ENCODE data around the gene EXOSC10. TPM values are rescaled to one million over a fixed set of nuclear protein-coding genes. Genes with fewer than 3 reads are reported as not detected.

EXOSC10 gene
- total RNA-seq, 1 donor from 2014 or later: 62.6 TPM

- TF ChIP-seq POLR2AphosphoS5 (IDR thresholded peaks at IDR 0.05; ENCODE audit: insufficient read depth in 1 of 2, low read depth in 1 of 2) (no peak), CTCF (IDR thresholded peaks at IDR 0.05) (no peak), POLR2A (IDR thresholded peaks at IDR 0.05) (no peak)
- Histone ChIP-seq H3K9me3 (no peaks in the 10 kb centered on the region), H3K27ac (no peak overlapping the region), H3K4me3 (no peak overlapping the region), H3K4me1 (peaks cover 14% of the 10 kb centered on the region), H3K27me3 (no peaks in the 10 kb centered on the region), H3K36me3 (peaks cover 0 to 71% of the 10 kb centered on the region in 2 donors)
- intact Hi-C loops (cut with DNase I): no loop called here
- no peak for DNase-seq (ENCODE audit: extremely low spot score in 2 of 2)
Observed at GRCh38 chr1:11129649-11130390, 30.2 kb upstream of the EXOSC10 start.

GRCh38 chr1:11126569-11126968 is 26.9 kb upstream of the EXOSC10 start:
- Histone ChIP-seq H3K27me3 (no peaks in the 10 kb centered on the region), H3K4me3 (no peak overlapping the region), H3K36me3 (peaks cover 0 to 93% of the 10 kb centered on the region in 2 donors), H3K27ac (no peak overlapping the region), H3K4me1 (no peaks in the 10 kb centered on the region), H3K9me3 (no peaks in the 10 kb centered on the region)
- no peak for DNase-seq (ENCODE audit: extremely low spot score in 2 of 2)
- intact Hi-C loops (cut with DNase I): no loop called here
- TF ChIP-seq CTCF (IDR thresholded peaks at IDR 0.05) (no peak), POLR2A (IDR thresholded peaks at IDR 0.05) (no peak), POLR2AphosphoS5 (IDR thresholded peaks at IDR 0.05; ENCODE audit: insufficient read depth in 1 of 2, low read depth in 1 of 2) (no peak)

- H3K27me3 ChIP-seq: no peaks in the 10 kb centered on the region
- intact Hi-C loops (cut with DNase I): no loop called here
- H3K9me3 ChIP-seq: no peaks in the 10 kb centered on the region
- no peak overlapping the region for H3K4me3 ChIP-seq
- DNase-seq (ENCODE audit: extremely low spot score in 2 of 2): no peak
- no peak overlapping the region for H3K27ac ChIP-seq
- peaks cover 0 to 98% of the 10 kb centered on the region in 2 donors for H3K36me3 ChIP-seq
- TF ChIP-seq POLR2A (IDR thresholded peaks at IDR 0.05) (no peak), POLR2AphosphoS5 (IDR thresholded peaks at IDR 0.05; ENCODE audit: insufficient read depth in 1 of 2, low read depth in 1 of 2) (no peak), CTCF (IDR thresholded peaks at IDR 0.05) (no peak)
- H3K4me1 ChIP-seq: no peaks in the 10 kb centered on the region
Observed at GRCh38 chr1:11125931-11126330, 26.3 kb upstream of the EXOSC10 start.

GRCh38 chr1:11124965-11125364 is 25.3 kb upstream of the EXOSC10 start:
- Histone ChIP-seq H3K27me3 (no peaks in the 10 kb centered on the region), H3K27ac (no peak overlapping the region), H3K4me1 (no peaks in the 10 kb centered on the region), H3K36me3 (peaks cover 0 to 97% of the 10 kb centered on the region in 2 donors), H3K9me3 (no peaks in the 10 kb centered on the region), H3K4me3 (no peak overlapping the region)
- intact Hi-C loops (cut with DNase I): no loop called here
- no peak for TF ChIP-seq CTCF (IDR thresholded peaks at IDR 0.05)
- TF ChIP-seq POLR2AphosphoS5 (IDR thresholded peaks at IDR 0.05; ENCODE audit: insufficient read depth in 1 of 2, low read depth in 1 of 2): no peak
- TF ChIP-seq POLR2A (IDR thresholded peaks at IDR 0.05): no peak
- no peak for DNase-seq (ENCODE audit: extremely low spot score in 2 of 2)

GRCh38 chr1:11116318-11116717 is 16.6 kb upstream of the EXOSC10 start:
- TF ChIP-seq POLR2A (IDR thresholded peaks at IDR 0.05): no peak
- no peak for TF ChIP-seq POLR2AphosphoS5 (IDR thresholded peaks at IDR 0.05; ENCODE audit: insufficient read depth in 1 of 2, low read depth in 1 of 2)
- no peak for TF ChIP-seq CTCF (IDR thresholded peaks at IDR 0.05)
- Histone ChIP-seq H3K9me3 (no peaks in the 10 kb centered on the region), H3K27ac (no peak overlapping the region), H3K4me3 (no peak overlapping the region), H3K4me1 (no peaks in the 10 kb centered on the region), H3K27me3 (no peaks in the 10 kb centered on the region), H3K36me3 (peaks cover 0 to 62% of the 10 kb centered on the region in 2 donors)
- intact Hi-C loops (cut with DNase I): no loop called here
- DNase-seq (ENCODE audit: extremely low spot score in 2 of 2): no peak
